Mesothelial cell of epicardium (in vitro differentiated cells): ENCODE results near the gene SFI1. TPM values are rescaled to one million over a fixed set of nuclear protein-coding genes. Genes with fewer than 3 reads are reported as not detected.
"Not testable (repeated sequence)": the region's sequence is repeated elsewhere in the genome, so short reads cannot be mapped to it uniquely, and the experiment has no call there.

Experiments
- DNase-seq, 2 experiments: peaks; one replicate each; pipeline ENCODE4 v3.0.0; 2021; ENCODE audit warnings: low spot score in 2 of 2; ENCODE audit not compliant: unreplicated experiment in 2 of 2
- H3K27ac Mint-ChIP-seq: 2 replicates; pipeline ENCODE4 v1.8.0; 2021; ENCODE audit warnings: mixed read lengths
- H3K27me3 Mint-ChIP-seq: 2 replicates; pipeline ENCODE4 v1.8.0; 2021; ENCODE audit warnings: low read depth, mixed read lengths
- H3K36me3 Mint-ChIP-seq: 2 replicates; pipeline ENCODE4 v1.8.0; 2021; ENCODE audit warnings: mixed read lengths
- H3K4me1 Mint-ChIP-seq: 2 replicates; pipeline ENCODE4 v1.8.0; 2021; ENCODE audit warnings: mixed read lengths
- H3K4me3 Mint-ChIP-seq: 2 replicates; pipeline ENCODE4 v1.8.0; 2021; ENCODE audit warnings: mild to moderate bottlenecking, moderate library complexity, mixed read lengths
- H3K9me3 Mint-ChIP-seq: 2 replicates; pipeline ENCODE4 v1.8.0; 2021; ENCODE audit warnings: mixed read lengths
- total RNA-seq: library from RNA; stranded (reverse); gene quantifications from 3 replicates; pipeline ENCODE4 v1.2.1, GENCODE V29; 2021
- TF ChIP-seq, protein P1 (sequence below): fragments of 200-600 bp; sonication (generic); IDR thresholded peaks from one replicate; pipeline ENCODE4 v1.5.0; 2021; ENCODE audit warnings: antibody characterized with exemption; ENCODE audit not compliant: unreplicated experiment

Gene SFI1
- total RNA-seq, 1 donor from 2014 or later: 45.7 TPM

- H3K36me3 Mint-ChIP-seq: peaks cover 34% of the 10 kb centered on the region
- H3K4me3 Mint-ChIP-seq: no peak overlapping the region
- DNase-seq: no peak
- peaks cover 6% of the 10 kb centered on the region for H3K4me1 Mint-ChIP-seq
- no peaks in the 10 kb centered on the region for H3K9me3 Mint-ChIP-seq
- TF ChIP-seq, protein P1, sequence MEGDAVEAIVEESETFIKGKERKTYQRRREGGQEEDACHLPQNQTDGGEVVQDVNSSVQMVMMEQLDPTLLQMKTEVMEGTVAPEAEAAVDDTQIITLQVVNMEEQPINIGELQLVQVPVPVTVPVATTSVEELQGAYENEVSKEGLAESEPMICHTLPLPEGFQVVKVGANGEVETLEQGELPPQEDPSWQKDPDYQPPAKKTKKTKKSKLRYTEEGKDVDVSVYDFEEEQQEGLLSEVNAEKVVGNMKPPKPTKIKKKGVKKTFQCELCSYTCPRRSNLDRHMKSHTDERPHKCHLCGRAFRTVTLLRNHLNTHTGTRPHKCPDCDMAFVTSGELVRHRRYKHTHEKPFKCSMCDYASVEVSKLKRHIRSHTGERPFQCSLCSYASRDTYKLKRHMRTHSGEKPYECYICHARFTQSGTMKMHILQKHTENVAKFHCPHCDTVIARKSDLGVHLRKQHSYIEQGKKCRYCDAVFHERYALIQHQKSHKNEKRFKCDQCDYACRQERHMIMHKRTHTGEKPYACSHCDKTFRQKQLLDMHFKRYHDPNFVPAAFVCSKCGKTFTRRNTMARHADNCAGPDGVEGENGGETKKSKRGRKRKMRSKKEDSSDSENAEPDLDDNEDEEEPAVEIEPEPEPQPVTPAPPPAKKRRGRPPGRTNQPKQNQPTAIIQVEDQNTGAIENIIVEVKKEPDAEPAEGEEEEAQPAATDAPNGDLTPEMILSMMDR: no peak
- H3K27me3 Mint-ChIP-seq: no peaks in the 10 kb centered on the region
- no peak overlapping the region for H3K27ac Mint-ChIP-seq
Observed at GRCh38 chr22:31477329-31477728, 19.0 kb upstream of the SFI1 start.

GRCh38 chr22:31481129-31481528, 15.2 kb upstream of the SFI1 start:
- Mint-ChIP-seq H3K4me1 (no peaks in the 10 kb centered on the region), H3K9me3 (no peaks in the 10 kb centered on the region), H3K27ac (no peak overlapping the region), H3K36me3 (peaks cover 47% of the 10 kb centered on the region), H3K27me3 (no peaks in the 10 kb centered on the region), H3K4me3 (no peak overlapping the region)
- TF ChIP-seq, protein P1: no peak
- no peak for DNase-seq

- not testable (repeated sequence) for H3K9me3 Mint-ChIP-seq, DNase-seq, H3K27me3 Mint-ChIP-seq, H3K4me3 Mint-ChIP-seq, H3K4me1 Mint-ChIP-seq
- Mint-ChIP-seq H3K27ac (peak overlapping the region; percentile 6), H3K36me3 (peaks cover 46% of the 10 kb centered on the region)
Observed at GRCh38 chr22:31482470-31482869, 13.9 kb upstream of the SFI1 start.

GRCh38 chr22:31486369-31486768, 10.0 kb upstream of the SFI1 start:
- DNase-seq, H3K27ac Mint-ChIP-seq, H3K4me3 Mint-ChIP-seq, H3K27me3 Mint-ChIP-seq, H3K9me3 Mint-ChIP-seq: not testable (repeated sequence)
- H3K4me1 Mint-ChIP-seq: peaks cover 19% of the 10 kb centered on the region
- H3K36me3 Mint-ChIP-seq: peaks cover 25% of the 10 kb centered on the region

DNA sequence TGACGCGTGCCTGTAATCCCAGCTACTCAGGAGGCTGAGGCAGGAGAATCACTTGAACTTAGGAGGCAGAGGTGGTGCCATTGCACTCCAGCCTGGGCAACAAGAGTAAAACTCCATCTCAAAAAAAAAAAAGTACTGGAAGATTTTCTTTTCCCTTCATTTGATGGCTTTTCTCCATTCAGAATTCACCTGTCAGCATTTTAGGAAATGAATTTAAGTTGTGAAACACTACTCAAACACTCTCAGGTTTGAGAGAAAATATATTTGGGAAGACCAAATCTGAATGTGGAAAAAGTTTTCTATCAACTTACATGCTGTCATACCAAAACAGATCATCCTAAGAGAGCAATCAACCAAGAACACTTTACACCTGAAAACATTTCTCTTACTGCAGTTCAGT, 9.4 kb upstream of the SFI1 start:
- Mint-ChIP-seq H3K9me3 (no peaks in the 10 kb centered on the region), H3K4me3 (no peak overlapping the region), H3K36me3 (peaks cover 20% of the 10 kb centered on the region), H3K4me1 (peaks cover 20% of the 10 kb centered on the region), H3K27ac (no peak overlapping the region), H3K27me3 (no peaks in the 10 kb centered on the region)
- DNase-seq: no peak
- TF ChIP-seq, protein P1: no peak

DNA sequence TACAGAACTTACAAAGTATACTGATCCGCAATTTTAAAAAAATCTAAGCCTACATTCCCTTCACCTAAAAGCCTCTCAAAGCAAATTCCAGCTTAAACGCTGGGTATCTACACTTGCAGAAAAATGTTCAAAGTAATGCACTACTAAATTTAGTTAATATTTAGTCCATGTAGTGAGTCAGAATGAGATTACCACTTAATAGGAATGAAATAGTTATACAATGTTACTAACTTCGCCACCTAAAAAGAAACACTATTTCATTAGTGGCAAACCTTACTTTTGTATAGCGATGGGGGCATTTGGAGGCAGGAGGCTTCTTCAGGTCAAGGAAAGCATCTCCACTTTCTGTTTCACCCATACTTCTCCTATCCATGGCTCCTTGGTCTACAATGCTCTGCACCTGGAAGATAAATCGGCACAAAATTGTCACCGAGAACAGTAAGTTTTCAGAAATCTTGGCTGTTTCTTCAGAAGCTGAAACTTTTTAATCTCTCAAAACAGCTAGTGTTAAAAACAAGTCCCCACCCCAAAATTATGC, 7.9 kb upstream of the SFI1 start:
- TF ChIP-seq, protein P1: no peak
- H3K4me3 Mint-ChIP-seq: peak overlapping the region; percentile 74
- peaks cover 20% of the 10 kb centered on the region for H3K4me1 Mint-ChIP-seq
- no peak for DNase-seq
- H3K9me3 Mint-ChIP-seq: no peaks in the 10 kb centered on the region
- peak overlapping the region; percentile 86 for H3K27ac Mint-ChIP-seq
- H3K36me3 Mint-ChIP-seq: peaks cover 17% of the 10 kb centered on the region
- no peaks in the 10 kb centered on the region for H3K27me3 Mint-ChIP-seq
